ENCODE results near the gene DCLK1. TPM values are rescaled to one million over a fixed set of nuclear protein-coding genes. Genes with fewer than 3 reads are reported as not detected.

The DCLK1 gene
- total RNA-seq, 4 donors from 2014 or later = 1.1 to 10.8 (median 6.7) TPM

DNA sequence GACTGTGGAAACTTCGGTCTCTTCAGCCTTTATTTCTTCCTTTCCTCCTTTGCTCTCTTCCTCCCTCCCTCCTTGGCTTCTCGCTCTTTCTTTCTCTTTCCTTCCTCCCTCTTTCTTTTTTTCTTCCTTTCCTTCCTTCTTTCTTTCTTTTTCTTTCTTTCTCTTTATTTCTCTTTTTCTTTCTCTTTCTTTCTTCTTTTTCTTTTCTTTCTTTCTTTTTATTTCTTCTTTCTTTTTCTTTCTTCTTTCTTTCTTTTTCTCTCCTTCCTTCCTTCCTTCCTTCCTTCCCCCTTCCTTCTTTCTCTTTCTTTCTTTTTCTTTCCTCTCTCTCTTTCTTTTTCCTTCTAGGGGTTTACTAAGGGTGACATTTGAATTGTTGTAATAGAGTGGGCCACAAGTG, 364.5 kb downstream of the DCLK1 start:
- intact Hi-C loops (cut with DNase I; ENCODE audit: low total_unique reads) (no loop called here), in situ Hi-C loops (cut with MboI; ENCODE audit: low pct_ligation_motif_present in 1 of 4, low pct_unique_long_range_greater_than_20kb in 1 of 4, low sequenced_read_pairs in 3 of 4) (no loop called here)
- no peak overlapping the region for H3K27ac ChIP-seq
- no peak overlapping the region for H3K4me3 ChIP-seq
- H3K36me3 ChIP-seq = no peaks in the 10 kb centered on the region
- H3K4me1 ChIP-seq = no peaks in the 10 kb centered on the region
- no peak for TF ChIP-seq POLR2AphosphoS5 (IDR thresholded peaks at IDR 0.05)
- TF ChIP-seq, protein P1, sequence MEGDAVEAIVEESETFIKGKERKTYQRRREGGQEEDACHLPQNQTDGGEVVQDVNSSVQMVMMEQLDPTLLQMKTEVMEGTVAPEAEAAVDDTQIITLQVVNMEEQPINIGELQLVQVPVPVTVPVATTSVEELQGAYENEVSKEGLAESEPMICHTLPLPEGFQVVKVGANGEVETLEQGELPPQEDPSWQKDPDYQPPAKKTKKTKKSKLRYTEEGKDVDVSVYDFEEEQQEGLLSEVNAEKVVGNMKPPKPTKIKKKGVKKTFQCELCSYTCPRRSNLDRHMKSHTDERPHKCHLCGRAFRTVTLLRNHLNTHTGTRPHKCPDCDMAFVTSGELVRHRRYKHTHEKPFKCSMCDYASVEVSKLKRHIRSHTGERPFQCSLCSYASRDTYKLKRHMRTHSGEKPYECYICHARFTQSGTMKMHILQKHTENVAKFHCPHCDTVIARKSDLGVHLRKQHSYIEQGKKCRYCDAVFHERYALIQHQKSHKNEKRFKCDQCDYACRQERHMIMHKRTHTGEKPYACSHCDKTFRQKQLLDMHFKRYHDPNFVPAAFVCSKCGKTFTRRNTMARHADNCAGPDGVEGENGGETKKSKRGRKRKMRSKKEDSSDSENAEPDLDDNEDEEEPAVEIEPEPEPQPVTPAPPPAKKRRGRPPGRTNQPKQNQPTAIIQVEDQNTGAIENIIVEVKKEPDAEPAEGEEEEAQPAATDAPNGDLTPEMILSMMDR (IDR thresholded peaks at IDR 0.05) = no peak
- no peak for TF ChIP-seq EP300 (IDR thresholded peaks at IDR 0.05; ENCODE audit: low read depth)
- no peak for TF ChIP-seq POLR2A (IDR thresholded peaks at IDR 0.05)
- 92 to 100% methylated on average over 2 of the region's 2 CpGs for WGBS, 2 donors (ENCODE audit: low coverage in 1 of 2)
- H3K27me3 ChIP-seq = no peaks in the 10 kb centered on the region
- DNase-seq = no peak
- H3K9me3 ChIP-seq = no peaks in the 10 kb centered on the region

DNA sequence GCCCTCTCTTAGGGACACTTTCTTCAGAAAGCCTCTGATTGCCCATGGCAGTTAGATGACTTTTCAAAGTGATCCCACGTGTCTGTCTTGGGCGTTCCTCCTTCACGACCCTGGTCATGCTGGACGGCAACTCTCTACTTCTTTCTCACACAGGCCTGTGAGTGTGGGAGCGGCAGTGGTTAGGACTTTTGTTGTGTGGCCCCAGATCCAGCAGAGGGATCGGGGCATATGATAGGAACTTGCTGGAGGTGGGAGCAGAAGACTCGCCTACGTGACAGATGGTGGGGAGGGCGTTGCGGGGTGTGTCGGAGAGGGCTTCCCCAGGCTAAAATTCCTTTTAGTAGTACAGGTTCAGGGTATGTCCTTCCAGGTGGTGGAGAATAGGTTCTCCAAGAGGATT, 365.2 kb downstream of the DCLK1 start:
- no peak overlapping the region for H3K27ac ChIP-seq
- H3K4me3 ChIP-seq = no peak overlapping the region
- no peak for DNase-seq
- no peaks in the 10 kb centered on the region for H3K9me3 ChIP-seq
- in situ Hi-C loops (cut with MboI; ENCODE audit: low pct_ligation_motif_present in 1 of 4, low pct_unique_long_range_greater_than_20kb in 1 of 4, low sequenced_read_pairs in 3 of 4) = no loop called here
- intact Hi-C loops (cut with DNase I; ENCODE audit: low total_unique reads) = no loop called here
- H3K27me3 ChIP-seq = no peaks in the 10 kb centered on the region
- no peaks in the 10 kb centered on the region for H3K36me3 ChIP-seq
- TF ChIP-seq, protein P1 (IDR thresholded peaks at IDR 0.05) = no peak
- no peak for TF ChIP-seq POLR2A (IDR thresholded peaks at IDR 0.05)
- 91 to 95% methylated on average over 4 to 11 of the region's 11 CpGs for WGBS, 2 donors (ENCODE audit: low coverage in 1 of 2)
- H3K4me1 ChIP-seq = no peaks in the 10 kb centered on the region

DNA sequence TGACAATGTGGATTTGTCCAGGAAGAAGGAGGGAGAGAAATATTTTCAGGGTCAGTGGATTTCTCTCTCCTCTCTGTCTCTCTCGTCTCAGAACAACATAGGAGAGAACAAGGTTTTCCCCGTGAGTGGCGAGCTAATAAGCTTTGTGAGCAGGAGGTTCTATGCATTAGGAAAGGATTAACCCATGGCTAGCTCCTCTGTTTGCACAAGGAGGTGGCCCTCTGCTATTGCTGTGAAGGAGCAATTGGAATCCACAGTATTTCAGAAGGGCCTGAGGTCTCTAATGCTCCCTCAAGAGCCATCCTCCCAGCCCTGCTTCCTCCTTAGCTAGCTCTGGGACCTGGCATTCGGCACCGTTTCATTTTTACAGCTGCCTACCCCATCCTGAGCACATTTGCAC, 365.8 kb downstream of the DCLK1 start:
- no peak overlapping the region for H3K27ac ChIP-seq
- WGBS, 2 donors (ENCODE audit: low coverage in 1 of 2) = 56 to 58% methylated on average over 5 of the region's 5 CpGs
- no peak for DNase-seq
- no peaks in the 10 kb centered on the region for H3K36me3 ChIP-seq
- in situ Hi-C loops (cut with MboI; ENCODE audit: low pct_ligation_motif_present in 1 of 4, low pct_unique_long_range_greater_than_20kb in 1 of 4, low sequenced_read_pairs in 3 of 4) = no loop called here
- no peaks in the 10 kb centered on the region for H3K27me3 ChIP-seq
- H3K9me3 ChIP-seq = no peaks in the 10 kb centered on the region
- no peak for TF ChIP-seq POLR2AphosphoS5 (IDR thresholded peaks at IDR 0.05)
- TF ChIP-seq, protein P1 (IDR thresholded peaks at IDR 0.05) = no peak
- TF ChIP-seq POLR2A (IDR thresholded peaks at IDR 0.05) = no peak
- H3K4me1 ChIP-seq = no peaks in the 10 kb centered on the region
- intact Hi-C loops (cut with DNase I; ENCODE audit: low total_unique reads) = no loop called here
- no peak overlapping the region for H3K4me3 ChIP-seq

DNA sequence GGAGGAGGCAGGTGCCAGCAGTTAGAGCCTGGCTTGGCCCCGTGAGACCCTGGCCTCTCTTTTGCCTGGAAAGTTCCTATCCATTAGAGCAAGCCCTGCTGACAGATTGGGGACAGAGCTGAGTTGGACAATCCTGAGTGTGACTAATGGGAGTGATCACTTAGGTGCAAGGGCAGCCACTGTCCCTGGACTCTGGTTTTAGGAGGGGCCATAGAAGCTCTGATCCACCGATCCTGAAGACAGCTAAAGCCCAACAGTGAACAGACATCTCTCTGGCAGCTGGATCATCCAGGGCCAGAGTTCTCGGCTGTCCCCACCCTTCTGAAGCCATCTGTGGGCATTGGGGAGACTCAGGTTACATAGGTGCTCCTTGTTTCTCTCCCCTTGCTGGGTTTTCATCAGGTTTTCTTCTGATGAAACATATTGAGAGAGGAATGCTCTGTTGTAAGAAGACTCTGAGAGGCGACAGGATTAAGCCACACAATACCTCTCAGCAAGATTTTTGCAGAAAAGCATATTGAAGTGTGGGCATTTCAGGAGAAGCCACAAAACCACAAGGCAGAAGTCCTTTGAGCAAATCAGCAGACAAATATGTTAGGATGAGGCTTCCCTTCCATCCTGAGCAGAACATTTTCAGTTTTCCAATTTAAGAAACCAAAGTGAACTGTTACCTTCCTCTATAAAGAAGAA, 366.7 kb downstream of the DCLK1 start:
- H3K4me1 ChIP-seq = no peaks in the 10 kb centered on the region
- no peak overlapping the region for H3K4me3 ChIP-seq
- H3K36me3 ChIP-seq = no peaks in the 10 kb centered on the region
- TF ChIP-seq, protein P1 (IDR thresholded peaks at IDR 0.05) = no peak
- TF ChIP-seq POLR2A (IDR thresholded peaks at IDR 0.05) = no peak
- TF ChIP-seq EP300 (IDR thresholded peaks at IDR 0.05; ENCODE audit: low read depth) = no peak
- no peak for TF ChIP-seq POLR2AphosphoS5 (IDR thresholded peaks at IDR 0.05)
- no peak overlapping the region for H3K27ac ChIP-seq
- DNase-seq = no peak
- no peaks in the 10 kb centered on the region for H3K9me3 ChIP-seq
- WGBS, 2 donors (ENCODE audit: low coverage in 1 of 2) = 84% methylated on average over 4 of the region's 4 CpGs; no CpG with 5 or more reads in 1 of the 2 donors
- intact Hi-C loops (cut with DNase I; ENCODE audit: low total_unique reads) = no loop called here
- in situ Hi-C loops (cut with MboI; ENCODE audit: low pct_ligation_motif_present in 1 of 4, low pct_unique_long_range_greater_than_20kb in 1 of 4, low sequenced_read_pairs in 3 of 4) = no loop called here
- H3K27me3 ChIP-seq = no peaks in the 10 kb centered on the region
